ENCODE measurements around the gene MSI2.

DNA sequence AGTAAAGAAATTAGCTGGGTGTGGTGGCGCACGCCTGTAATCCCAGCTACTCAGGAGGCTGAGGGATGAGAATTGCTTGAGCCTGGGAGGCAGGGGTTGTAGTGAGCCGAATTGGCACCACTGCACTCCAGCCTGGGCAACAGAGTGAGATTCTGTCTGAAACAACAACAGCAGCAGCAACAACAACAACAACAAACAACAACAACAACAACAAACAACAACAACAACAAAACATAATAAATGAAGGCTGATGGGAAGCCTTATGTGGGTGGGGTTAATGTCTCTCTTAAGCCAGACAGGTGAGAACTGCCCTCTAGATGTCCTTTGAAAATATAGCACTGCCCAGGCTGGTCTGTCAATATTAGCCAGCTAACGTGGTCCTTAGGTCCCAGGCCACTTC lies 107.3 kb downstream of the MSI2 start:
- no peak for TF ChIP-seq POLR2A (IDR thresholded peaks at IDR 0.05)
- TF ChIP-seq, protein P1, sequence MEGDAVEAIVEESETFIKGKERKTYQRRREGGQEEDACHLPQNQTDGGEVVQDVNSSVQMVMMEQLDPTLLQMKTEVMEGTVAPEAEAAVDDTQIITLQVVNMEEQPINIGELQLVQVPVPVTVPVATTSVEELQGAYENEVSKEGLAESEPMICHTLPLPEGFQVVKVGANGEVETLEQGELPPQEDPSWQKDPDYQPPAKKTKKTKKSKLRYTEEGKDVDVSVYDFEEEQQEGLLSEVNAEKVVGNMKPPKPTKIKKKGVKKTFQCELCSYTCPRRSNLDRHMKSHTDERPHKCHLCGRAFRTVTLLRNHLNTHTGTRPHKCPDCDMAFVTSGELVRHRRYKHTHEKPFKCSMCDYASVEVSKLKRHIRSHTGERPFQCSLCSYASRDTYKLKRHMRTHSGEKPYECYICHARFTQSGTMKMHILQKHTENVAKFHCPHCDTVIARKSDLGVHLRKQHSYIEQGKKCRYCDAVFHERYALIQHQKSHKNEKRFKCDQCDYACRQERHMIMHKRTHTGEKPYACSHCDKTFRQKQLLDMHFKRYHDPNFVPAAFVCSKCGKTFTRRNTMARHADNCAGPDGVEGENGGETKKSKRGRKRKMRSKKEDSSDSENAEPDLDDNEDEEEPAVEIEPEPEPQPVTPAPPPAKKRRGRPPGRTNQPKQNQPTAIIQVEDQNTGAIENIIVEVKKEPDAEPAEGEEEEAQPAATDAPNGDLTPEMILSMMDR (IDR thresholded peaks at IDR 0.05), result no peak

Measured in thyroid gland (tissue), 4 donors.